Spinal cord (tissue), 10 donors: ENCODE measurements around the gene EAF1. TPM values are rescaled to one million over a fixed set of nuclear protein-coding genes. Genes with fewer than 3 reads are reported as not detected.
A peak's percentile ranks its signal among the peaks of the same experiment; 100 is the strongest.
"Not testable (repeated sequence)": the region's sequence is repeated elsewhere in the genome, so short reads cannot be mapped to it uniquely, and the experiment has no call there.

ENCODE experiments used
- DNase-seq, 6 donors: peaks; one replicate each; pipeline versions ENCODE4 v3.0.0 to v3.0.0-alpha.2; 2013 to 2015; ENCODE audit warnings: low spot score in 6 of 6, low read depth in 4 of 6
- H3K27ac ChIP-seq: one replicate; pipeline ENCODE4 v1.5.1; 2013; ENCODE audit warnings: low read depth, low read length, control low read depth
- H3K27me3 ChIP-seq: one replicate; pipeline ENCODE4 v1.6.1; 2013; ENCODE audit warnings: low read length; ENCODE audit not compliant: control insufficient read depth, insufficient read depth
- H3K36me3 ChIP-seq: one replicate; pipeline ENCODE4 v1.6.1; 2013; ENCODE audit warnings: low read length; ENCODE audit not compliant: control insufficient read depth, insufficient read depth
- H3K4me1 ChIP-seq: one replicate; pipeline ENCODE4 v1.6.1; 2013; ENCODE audit warnings: low read length; ENCODE audit not compliant: control insufficient read depth, insufficient read depth
- H3K4me3 ChIP-seq: one replicate; pipeline ENCODE4 v1.5.1; 2013; ENCODE audit warnings: low read depth, low read length, control low read depth
- H3K9me3 ChIP-seq: one replicate; pipeline ENCODE4 v1.6.1; 2013; ENCODE audit warnings: low read length; ENCODE audit not compliant: control insufficient read depth, insufficient read depth
- WGBS: methylation state at CpG from one replicate; pipeline ENCODE4 v1.1.5; 2013; ENCODE audit warnings: missing lambda C conversion rate; ENCODE audit not compliant: insufficient coverage; 5-methylcytosine and 5-hydroxymethylcytosine counted together
- polyA plus RNA-seq, 2 donors: library from polyadenylated mRNA; unstranded; fragments of 120-200 nt; gene quantifications; one replicate each; pipeline ENCODE4 v1.2.1, GENCODE V29; 2013; ENCODE audit not compliant: insufficient read length in 2 of 2
- total RNA-seq, 2 donors: library from RNA; depleted of rRNA in 1 of 2; stranded (reverse); fragments of 120-200 nt in 1 of 2; fragments of >200 nt in 1 of 2; gene quantifications; one replicate each; pipeline versions ENCODE4 v1.2.3 to v1.2.4, GENCODE V29; 2013 to 2014
- donor health status: healthy.

The EAF1 gene
- total and polyA plus RNA-seq, 4 donors, result 21.6 to 27.0 (median 22.1) TPM

- DNase-seq, result no peak
- Histone ChIP-seq H3K4me1 (no peaks in the 10 kb centered on the region), H3K4me3 (no peak overlapping the region), H3K36me3 (peaks cover 30% of the 10 kb centered on the region), H3K27ac (no peak overlapping the region), H3K27me3 (no peaks in the 10 kb centered on the region), H3K9me3 (no peaks in the 10 kb centered on the region)
- WGBS, result 93% methylated on average over 2 of the region's 2 CpGs
These were observed 28.9 kb downstream of the EAF1 start for GRCh38 chr3:15456321-15456720.

GRCh38 chr3:15456915-15457314, 29.5 kb downstream of the EAF1 start:
- not testable (repeated sequence) for H3K9me3 ChIP-seq, H3K4me1 ChIP-seq, DNase-seq, H3K4me3 ChIP-seq, H3K27ac ChIP-seq, H3K27me3 ChIP-seq
- peaks cover 26% of the 10 kb centered on the region for H3K36me3 ChIP-seq
- 97% methylated on average over 4 of the region's 10 CpGs for WGBS

GRCh38 chr3:15458212-15458780, 30.9 kb downstream of the EAF1 start:
- WGBS, result 86% methylated on average over 5 of the region's 7 CpGs
- H3K27me3 ChIP-seq, result no peaks in the 10 kb centered on the region
- H3K36me3 ChIP-seq, result peaks cover 28% of the 10 kb centered on the region
- H3K4me1 ChIP-seq, result no peaks in the 10 kb centered on the region
- no peaks in the 10 kb centered on the region for H3K9me3 ChIP-seq
- no peak overlapping the region for H3K27ac ChIP-seq
- DNase-seq, result no peak
- H3K4me3 ChIP-seq, result no peak overlapping the region

GRCh38 chr3:15460891-15461531, 33.6 kb downstream of the EAF1 start:
- H3K27me3 ChIP-seq, result no peaks in the 10 kb centered on the region
- H3K9me3 ChIP-seq, result no peaks in the 10 kb centered on the region
- H3K36me3 ChIP-seq, result peaks cover 12% of the 10 kb centered on the region
- no peak for DNase-seq
- H3K4me3 ChIP-seq, result no peak overlapping the region
- no peak overlapping the region for H3K27ac ChIP-seq
- 57% methylated on average over 2 of the region's 4 CpGs for WGBS
- no peaks in the 10 kb centered on the region for H3K4me1 ChIP-seq

GRCh38 chr3:15462451-15462850, 35.1 kb downstream of the EAF1 start:
- H3K4me3 ChIP-seq, result no peak overlapping the region
- DNase-seq, result no peak
- H3K4me1 ChIP-seq, result no peaks in the 10 kb centered on the region
- H3K36me3 ChIP-seq, result peaks cover 11% of the 10 kb centered on the region
- no peak overlapping the region for H3K27ac ChIP-seq
- H3K9me3 ChIP-seq, result no peaks in the 10 kb centered on the region
- H3K27me3 ChIP-seq, result no peaks in the 10 kb centered on the region
- WGBS, result 93% methylated on average over 5 of the region's 5 CpGs

GRCh38 chr3:15465876-15466585, 38.6 kb downstream of the EAF1 start:
- H3K9me3 ChIP-seq, result no peaks in the 10 kb centered on the region
- WGBS, result 90% methylated on average over 4 of the region's 6 CpGs
- H3K4me3 ChIP-seq, result no peak overlapping the region
- no peak overlapping the region for H3K27ac ChIP-seq
- no peaks in the 10 kb centered on the region for H3K4me1 ChIP-seq
- no peak for DNase-seq
- no peaks in the 10 kb centered on the region for H3K27me3 ChIP-seq
- peaks cover 11% of the 10 kb centered on the region for H3K36me3 ChIP-seq

GRCh38 chr3:15467227-15468181, 40.1 kb downstream of the EAF1 start:
- peaks cover 9% of the 10 kb centered on the region for H3K36me3 ChIP-seq
- 76% methylated on average over 10 of the region's 11 CpGs for WGBS
- peak in 1 of 6 donors; percentile 3 for DNase-seq
- no peaks in the 10 kb centered on the region for H3K9me3 ChIP-seq
- no peak overlapping the region for H3K27ac ChIP-seq
- no peaks in the 10 kb centered on the region for H3K27me3 ChIP-seq
- H3K4me3 ChIP-seq, result no peak overlapping the region
- H3K4me1 ChIP-seq, result no peaks in the 10 kb centered on the region

GRCh38 chr3:15470261-15470660, 42.9 kb downstream of the EAF1 start:
- DNase-seq, result no peak
- peaks cover 3% of the 10 kb centered on the region for H3K36me3 ChIP-seq
- WGBS, result 94% methylated on average over 4 of the region's 6 CpGs

GRCh38 chr3:15470849-15471248, 43.5 kb downstream of the EAF1 start:
- no peak for DNase-seq
- H3K9me3 ChIP-seq, result no peaks in the 10 kb centered on the region
- H3K36me3 ChIP-seq, result peaks cover 3% of the 10 kb centered on the region
- no peak overlapping the region for H3K4me3 ChIP-seq
- no peaks in the 10 kb centered on the region for H3K4me1 ChIP-seq
- 80% methylated on average over 1 of the region's 2 CpGs for WGBS
- no peaks in the 10 kb centered on the region for H3K27me3 ChIP-seq
- H3K27ac ChIP-seq, result no peak overlapping the region

More at GRCh38 chr3:15470261-15470660, 42.9 kb downstream of the EAF1 start:
- Histone ChIP-seq H3K27ac (no peak overlapping the region), H3K4me1 (no peaks in the 10 kb centered on the region), H3K4me3 (no peak overlapping the region), H3K9me3 (no peaks in the 10 kb centered on the region), H3K27me3 (no peaks in the 10 kb centered on the region)
